RPMI7951 (cell line): ENCODE results near the gene PRORP. TPM values are rescaled to one million over a fixed set of nuclear protein-coding genes. Genes with fewer than 3 reads are reported as not detected.
"Not testable (repeated sequence)": the region's sequence is repeated elsewhere in the genome, so short reads cannot be mapped to it uniquely, and the experiment has no call there.

Experiments used
- DNase-seq: peaks from one replicate; pipeline ENCODE4 v3.0.0-alpha.2; 2012; ENCODE audit warnings: low read depth
- total RNA-seq: library from RNA; depleted of rRNA; stranded (reverse); fragments of >200 nt; shearing (Covaris generic); gene quantifications from 2 replicates; pipeline ENCODE4 v1.2.3, GENCODE V29; 2014; rRNA removed

PRORP gene
- total RNA-seq, 1 experiment from 2014 or later, result 32.7 TPM

GRCh38 chr14:35138585-35138984 is 16.2 kb downstream of the PRORP start:
- no peak for DNase-seq

- DNase-seq, result no peak
Observed at GRCh38 chr14:35140718-35141581, 18.6 kb downstream of the PRORP start.

GRCh38 chr14:35144029-35144428 is 21.7 kb downstream of the PRORP start:
- no peak for DNase-seq

- DNase-seq, result no peak
Observed at GRCh38 chr14:35146711-35147149, 24.4 kb downstream of the PRORP start.

- DNase-seq, result no peak
Observed at GRCh38 chr14:35147186-35147585, 24.8 kb downstream of the PRORP start.

- DNase-seq, result no peak
Observed at GRCh38 chr14:35147711-35148110, 25.4 kb downstream of the PRORP start.

- DNase-seq, result no peak
Observed at GRCh38 chr14:35149239-35149638, 26.9 kb downstream of the PRORP start.

GRCh38 chr14:35152531-35152930 is 30.2 kb downstream of the PRORP start:
- not testable (repeated sequence) for DNase-seq

- no peak for DNase-seq
Observed at GRCh38 chr14:35154016-35154415, 31.7 kb downstream of the PRORP start.

- peak; percentile 60 for DNase-seq
Observed at GRCh38 chr14:35155962-35156361, 33.6 kb downstream of the PRORP start.

GRCh38 chr14:35158491-35158890 is 36.1 kb downstream of the PRORP start:
- DNase-seq, result no peak

GRCh38 chr14:35158951-35159653 is 36.8 kb downstream of the PRORP start:
- DNase-seq, result no peak

GRCh38 chr14:35159742-35160409 is 37.5 kb downstream of the PRORP start:
- peak; percentile 86 for DNase-seq

- DNase-seq, result peak; percentile 14
Observed at GRCh38 chr14:35161231-35161630, 38.9 kb downstream of the PRORP start.

- DNase-seq, result no peak
Observed at GRCh38 chr14:35163384-35163783, 41.0 kb downstream of the PRORP start.

GRCh38 chr14:35164849-35165248 is 42.5 kb downstream of the PRORP start:
- no peak for DNase-seq

GRCh38 chr14:35167496-35167895 is 45.1 kb downstream of the PRORP start:
- DNase-seq, result no peak

Other genes starting within 250 kb of the PRORP start
- 24.0 and 26.4 TPM in 2 replicates for gene BAZ1A, start 247.2 kb upstream of the PRORP start, total RNA-seq
- 84.7 and 89.6 TPM in 2 replicates for gene SRP54, start 139.6 kb upstream of the PRORP start, total RNA-seq
- gene FAM177A1, start 76.3 kb upstream of the PRORP start, total RNA-seq, result 41.2 and 53.7 TPM in 2 replicates
- gene PPP2R3C, start 562 bp upstream of the PRORP start, total RNA-seq, result 41.0 and 59.8 TPM in 2 replicates
- gene PSMA6, start 169.8 kb downstream of the PRORP start, total RNA-seq, result 371 and 402 TPM in 2 replicates